Stimulated activated CD8-positive, alpha-beta memory T cell treated with anti-CD3 and anti-CD28 coated beads, Interleukin-15, amount 100 ng/mL, for 1 hour (primary cell): ENCODE data around the gene TANGO6.
"Not testable (repeated sequence)": the region's sequence is repeated elsewhere in the genome, so short reads cannot be mapped to it uniquely, and the experiment has no call there.

Experiments
- DNase-seq: peaks from one replicate; pipeline ENCODE4 v3.0.0-alpha.2; 2020; ENCODE audit warnings: low read depth

The TANGO6 gene

DNA sequence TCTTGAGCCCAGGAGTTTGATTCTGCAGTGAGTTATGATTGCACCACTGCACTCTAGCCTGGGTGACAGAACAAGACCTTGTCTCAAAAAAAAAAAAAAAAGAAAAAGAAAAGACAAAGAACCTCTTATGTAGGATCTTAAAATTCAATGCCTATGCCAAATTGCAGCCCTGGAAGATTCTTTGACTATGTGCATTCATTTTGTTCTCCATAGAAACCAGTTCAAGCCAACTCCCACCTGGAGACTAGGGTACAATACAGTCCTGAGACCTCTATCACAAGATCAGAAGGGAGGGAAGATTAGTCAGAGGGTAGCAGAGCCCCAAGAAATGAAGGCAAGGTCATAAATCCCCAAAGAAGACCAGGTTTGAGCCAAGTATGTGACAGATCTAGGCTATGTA, 171.5 kb downstream of the TANGO6 start:
- no peak for DNase-seq

DNA sequence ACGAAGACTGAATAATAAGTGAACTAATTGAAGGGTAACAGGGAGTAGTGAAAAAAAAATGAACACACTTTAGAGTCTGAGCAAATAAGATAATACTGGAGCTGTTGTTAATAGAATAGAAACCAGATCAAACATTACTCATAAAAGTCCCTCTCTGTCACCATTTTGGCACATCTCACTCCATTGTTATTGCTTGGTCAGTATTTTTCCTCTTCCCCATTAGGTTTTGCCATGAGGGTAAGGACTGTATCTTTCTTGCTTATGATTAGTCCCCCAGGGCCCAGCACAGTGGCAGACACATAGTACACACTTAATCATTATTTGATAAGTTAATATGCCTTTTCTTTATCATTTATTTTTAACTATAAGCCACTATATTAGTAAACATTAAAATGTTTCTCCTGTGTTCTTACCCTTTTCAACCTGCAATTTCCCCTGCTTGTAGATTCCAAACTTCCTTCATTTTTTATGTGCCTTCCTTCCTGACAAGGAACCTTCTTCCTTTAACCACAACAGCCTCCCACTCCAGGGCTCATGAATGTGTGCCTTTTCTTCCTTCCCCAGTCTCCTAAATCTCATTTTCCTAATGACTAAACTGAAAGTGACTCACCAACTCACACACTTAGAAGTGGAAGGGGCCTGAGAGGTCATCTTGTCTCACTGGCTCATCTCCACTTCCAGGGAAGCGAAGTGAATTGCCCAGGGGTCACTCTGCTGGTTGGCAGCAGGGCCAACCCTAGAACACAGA, 173.9 kb downstream of the TANGO6 start:
- no peak for DNase-seq

DNA sequence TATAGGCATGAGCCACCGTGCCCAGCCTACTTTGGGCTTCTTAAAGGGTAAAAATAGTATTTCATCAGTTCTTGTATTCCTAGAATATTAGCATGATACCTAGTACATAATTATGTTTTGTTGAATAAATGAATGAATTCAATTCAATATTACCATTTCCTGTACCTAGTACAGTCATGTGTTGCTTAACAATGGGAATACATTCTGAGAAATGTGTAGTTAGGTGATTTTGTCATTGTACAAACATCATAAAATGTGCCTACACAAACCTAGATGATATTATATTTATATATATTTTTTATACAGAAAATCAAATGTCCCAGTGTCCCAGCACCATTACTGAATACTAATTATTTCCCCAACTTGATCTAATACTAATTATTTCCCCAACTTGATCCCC, 176.5 kb downstream of the TANGO6 start:
- no peak for DNase-seq

DNA sequence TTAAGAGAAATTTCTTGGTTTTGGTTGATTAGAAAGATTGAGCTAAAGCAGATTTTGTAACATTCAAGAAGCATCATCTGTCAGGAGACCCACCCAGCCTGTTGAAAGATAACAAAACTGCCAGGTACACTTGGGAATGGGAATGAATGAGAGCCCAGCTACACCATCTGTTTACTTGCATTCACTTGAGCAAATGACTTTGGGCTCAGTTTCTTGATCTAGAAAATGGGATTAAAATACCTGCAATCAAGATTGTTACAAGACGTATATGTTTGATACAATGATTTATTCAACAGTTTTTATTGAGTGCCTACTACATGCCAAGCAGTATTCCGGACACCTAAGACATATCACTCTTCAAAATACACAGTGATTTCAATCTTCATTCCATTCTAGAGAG, 185.8 kb downstream of the TANGO6 start:
- no peak for DNase-seq

DNA sequence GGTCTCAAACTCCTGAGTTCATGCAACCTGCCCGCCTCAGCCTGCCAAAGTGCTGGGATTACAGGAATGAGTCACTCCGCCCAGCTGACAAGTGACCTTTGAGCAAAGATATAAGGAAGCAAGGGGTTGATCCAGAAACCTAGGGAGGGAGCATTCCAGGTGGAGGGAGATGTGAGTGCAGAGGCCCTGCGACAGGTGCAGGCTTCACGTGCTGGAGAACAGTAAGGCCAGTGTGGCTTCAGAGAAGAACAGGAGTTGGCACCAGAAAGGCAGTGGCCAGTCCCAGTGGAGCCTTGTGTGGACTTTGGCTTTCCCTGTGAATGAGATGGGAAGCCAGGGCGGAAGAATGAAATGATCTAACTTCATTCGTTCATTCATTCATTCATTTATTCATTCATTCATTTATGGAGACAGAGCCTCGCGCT, 188.6 kb downstream of the TANGO6 start:
- no peak for DNase-seq

- DNase-seq, result no peak
Observed at GRCh38 chr16:69033151-69033949, 190.0 kb downstream of the TANGO6 start.

DNA sequence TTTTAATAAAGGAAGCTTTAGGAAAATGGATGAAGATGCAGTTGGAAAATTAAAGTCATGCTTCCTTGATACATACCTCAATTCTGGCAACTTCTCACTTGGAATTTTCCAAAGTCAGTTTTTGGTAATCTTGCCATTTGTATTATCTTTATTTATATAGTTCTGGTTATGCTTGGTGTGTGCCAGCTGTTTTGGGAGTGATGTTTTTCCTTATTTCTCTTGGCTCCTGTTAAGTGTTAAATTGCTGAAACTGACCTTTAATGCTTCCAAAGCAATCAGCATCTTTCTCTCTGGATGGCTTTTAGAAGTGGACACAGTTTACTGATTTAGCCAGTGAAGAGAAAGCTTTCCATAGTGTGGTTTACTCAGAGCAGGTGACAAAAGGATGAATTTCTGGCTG, 192.0 kb downstream of the TANGO6 start:
- no peak for DNase-seq

DNA sequence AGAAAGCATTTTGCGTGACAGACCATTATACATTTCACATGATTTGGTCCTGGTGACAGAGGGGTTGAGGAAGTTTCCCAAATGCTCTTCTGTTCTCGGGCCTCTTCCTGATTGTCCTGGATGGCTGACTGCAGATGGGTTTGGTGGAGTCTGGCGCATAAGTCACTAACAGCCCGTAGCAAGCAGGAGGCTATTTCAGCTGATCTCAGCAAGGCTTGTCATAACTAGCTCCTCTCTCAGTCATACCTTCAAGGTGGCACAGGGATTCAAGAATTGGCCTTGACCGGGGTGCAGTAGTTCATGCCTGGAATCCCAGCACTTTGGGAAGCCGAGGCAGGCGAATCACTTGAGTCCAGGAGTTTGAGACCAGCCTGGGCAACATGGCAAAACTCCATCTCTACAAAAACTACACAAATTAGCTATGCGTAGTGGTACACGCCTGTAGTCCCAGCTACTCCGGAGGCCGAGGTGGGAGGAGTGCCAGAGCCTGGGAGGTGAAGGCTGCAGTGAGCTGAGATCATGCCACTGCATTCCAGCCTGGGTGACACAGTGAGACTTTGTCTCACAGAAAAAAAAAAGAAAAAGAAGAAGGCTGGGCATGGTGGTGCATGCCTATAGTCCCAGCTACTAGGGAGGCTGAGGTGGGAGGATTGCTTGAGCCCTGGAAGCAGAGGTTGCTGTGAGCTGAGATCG, 193.2 kb downstream of the TANGO6 start:
- DNase-seq, result no peak

DNA sequence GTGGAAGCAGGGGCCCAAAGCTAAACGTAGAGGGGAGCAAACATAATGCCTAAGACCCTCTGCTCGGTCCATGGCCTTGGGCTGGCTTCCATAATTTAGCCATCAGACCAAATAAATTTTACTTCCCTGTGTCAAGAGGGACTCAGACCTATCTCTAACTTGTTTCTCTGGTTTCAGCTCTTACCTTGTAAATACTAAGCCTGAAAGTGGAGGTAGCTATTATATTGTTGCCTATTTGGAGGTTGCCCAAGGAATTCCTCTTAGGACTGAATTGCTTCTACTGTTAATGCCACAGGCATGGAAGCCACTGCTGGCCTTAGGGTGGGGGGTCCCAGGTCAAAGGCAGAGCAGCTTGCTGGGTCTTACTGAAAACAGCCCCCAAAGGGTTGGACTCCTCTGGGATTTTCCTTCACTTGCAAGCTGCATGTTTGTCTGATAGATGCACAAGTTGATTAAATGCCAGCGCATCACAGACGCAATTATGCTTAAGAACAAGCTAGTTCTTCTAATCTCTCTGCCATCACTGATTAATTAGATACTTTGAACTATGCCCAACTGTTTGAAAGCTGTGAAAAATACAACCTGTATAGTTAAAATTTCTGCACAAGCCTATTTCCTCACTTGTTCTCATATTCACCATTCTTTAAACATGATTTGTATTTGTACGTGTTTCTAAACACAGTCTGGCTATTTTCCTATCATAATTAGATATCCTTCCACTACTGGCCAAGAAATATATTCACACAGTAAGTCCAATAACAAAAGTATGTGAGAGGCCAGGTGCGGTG, 194.2 kb downstream of the TANGO6 start:
- no peak for DNase-seq

GRCh38 chr16:69039333-69039941, 196.1 kb downstream of the TANGO6 start:
- DNase-seq, result no peak

DNA sequence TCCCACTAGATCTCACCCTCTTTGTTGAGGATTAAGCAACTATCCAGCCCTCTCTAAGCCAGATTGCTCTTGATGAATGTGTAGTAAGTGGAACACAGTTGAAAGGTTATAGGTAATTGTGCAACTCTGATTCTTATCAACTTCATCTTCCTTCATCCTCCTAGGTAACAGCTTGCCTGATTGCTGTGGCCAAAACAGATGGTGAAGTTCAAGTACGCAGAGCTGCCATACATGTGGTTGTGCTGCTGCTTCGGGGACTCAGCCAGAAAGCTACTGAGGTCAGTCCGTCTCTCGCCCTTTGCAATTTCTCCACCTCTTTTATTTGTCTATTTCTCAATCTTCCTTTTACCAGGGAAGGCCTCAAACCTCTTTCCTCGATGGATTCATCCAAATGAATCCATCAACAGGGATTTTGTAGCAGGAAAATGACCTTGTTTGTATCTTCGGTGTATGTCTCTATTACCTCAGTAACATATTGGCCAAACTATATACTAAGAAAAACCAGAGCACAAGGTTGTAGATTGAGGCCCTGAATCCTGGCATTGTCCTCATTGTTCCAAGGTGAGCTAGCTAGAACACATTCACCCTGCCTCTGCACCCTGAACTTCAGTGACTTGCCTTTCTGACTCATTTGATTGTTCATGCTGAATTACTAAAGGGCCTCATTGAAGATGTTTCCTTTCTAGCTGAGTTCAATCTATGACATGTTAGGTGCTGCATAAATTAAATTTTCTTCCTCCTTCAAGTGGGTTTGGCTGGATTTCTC, 197.0 kb downstream of the TANGO6 start:
- DNase-seq, result no peak

- no peak for DNase-seq
Observed at GRCh38 chr16:69048328-69049120, 205.2 kb downstream of the TANGO6 start.

DNA sequence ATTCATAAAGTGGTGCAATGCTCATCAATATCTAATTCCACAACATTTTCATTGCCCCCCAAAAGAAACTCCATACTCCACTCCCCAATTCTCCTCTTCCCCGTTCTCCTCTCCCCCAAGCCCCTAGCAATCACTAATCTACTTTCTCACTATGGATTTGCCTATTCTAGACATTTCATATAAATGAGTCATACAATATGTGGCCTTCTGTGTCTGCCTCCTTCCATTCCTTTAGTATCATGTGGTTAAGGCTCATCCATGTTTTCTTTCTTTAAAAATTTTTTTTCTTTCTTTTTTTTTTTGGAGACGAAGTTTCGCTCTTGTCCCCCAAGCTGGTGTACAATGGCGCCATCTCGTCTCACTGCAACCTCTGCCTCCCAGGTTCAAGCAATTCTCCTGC, 205.8 kb downstream of the TANGO6 start:
- DNase-seq, result no peak

DNA sequence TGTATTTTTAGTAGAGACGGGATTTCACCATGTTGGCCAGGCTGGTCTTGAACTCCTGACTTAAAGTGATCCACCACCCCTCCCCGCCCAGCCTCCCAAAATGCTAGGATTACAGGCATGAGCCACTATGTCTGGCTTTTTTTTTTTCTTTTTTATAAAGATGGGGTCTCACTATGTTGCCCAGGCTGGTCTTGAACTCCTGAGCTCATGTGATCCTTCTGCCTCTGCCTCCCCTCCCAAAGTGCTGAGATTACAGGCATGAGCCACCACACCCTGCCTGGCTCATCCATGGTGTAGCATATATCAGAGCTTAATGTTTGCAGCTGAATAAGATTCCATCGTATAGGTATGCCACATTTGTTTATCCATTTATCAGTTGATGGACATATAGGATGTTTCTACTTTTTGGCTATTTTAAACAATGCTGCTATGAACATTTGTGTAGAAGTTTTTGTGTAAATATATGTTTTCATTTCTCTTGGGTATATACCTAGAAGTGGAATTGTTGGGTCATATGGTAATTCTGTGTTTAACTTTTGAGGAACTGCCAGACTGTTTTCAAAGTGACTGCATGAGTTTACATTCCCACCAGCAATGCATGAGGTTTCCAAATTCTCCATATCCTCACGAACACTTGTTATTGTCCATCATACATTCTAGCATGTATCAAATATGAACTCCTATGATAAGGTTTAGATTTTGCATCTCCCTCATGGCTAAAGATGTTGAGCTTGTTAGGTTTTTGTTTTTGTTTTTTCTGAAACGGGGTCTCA, 206.5 kb downstream of the TANGO6 start:
- no peak for DNase-seq

DNA sequence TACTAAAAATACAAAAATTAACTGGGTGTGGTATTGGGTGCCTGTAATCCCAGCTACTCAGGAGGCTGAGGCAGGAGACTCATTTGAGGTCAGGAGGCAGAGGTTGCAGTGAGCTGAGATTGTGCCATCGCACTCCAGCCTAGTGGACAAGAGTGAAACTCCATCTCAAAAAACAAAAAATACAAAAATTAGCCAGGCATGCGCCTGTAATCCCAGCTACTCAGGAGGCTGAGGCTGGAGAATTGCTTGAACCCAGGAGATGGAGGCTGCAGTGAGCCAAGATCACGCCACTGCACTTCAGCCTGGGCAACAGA, 208.1 kb downstream of the TANGO6 start:
- not testable (repeated sequence) for DNase-seq

- no peak for DNase-seq
Observed at GRCh38 chr16:69055008-69055407, 211.7 kb downstream of the TANGO6 start.

- DNase-seq, result no peak
Observed at GRCh38 chr16:69055980-69056379, 212.6 kb downstream of the TANGO6 start.

DNA sequence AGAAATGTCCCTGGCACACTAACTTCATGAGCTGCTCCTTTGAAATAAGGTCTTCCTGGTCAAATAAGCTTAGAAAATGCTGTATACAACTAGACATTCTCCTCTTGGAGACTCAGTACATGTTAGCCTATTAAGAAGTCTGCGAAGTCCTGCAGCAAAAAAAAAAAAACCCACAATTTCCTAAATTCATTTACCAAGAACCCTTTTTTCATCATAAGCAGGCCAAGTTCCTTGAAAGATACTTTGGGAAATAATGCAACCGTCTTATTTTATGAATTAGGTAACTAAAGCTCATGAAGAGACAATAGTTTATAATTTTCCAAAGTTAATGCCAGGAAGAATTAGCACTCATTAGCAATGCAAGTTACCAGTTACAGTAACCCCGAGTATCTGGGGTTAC, 213.1 kb downstream of the TANGO6 start:
- DNase-seq, result no peak
